Mucosa of gallbladder (tissue), 1 donor: ENCODE results near the gene CACNA1I. TPM values are rescaled to one million over a fixed set of nuclear protein-coding genes. Genes with fewer than 3 reads are reported as not detected.

Source experiments
- DNase-seq: peaks from one replicate; pipeline ENCODE4 v3.0.0-alpha.2; 2020; ENCODE audit warnings: low spot score
- total RNA-seq: library from RNA; stranded (reverse); gene quantifications from one replicate; pipeline ENCODE4 v1.2.1, GENCODE V29; 2021
- donor health status: DM: no; HTN: no; CAD: no.

Gene CACNA1I
- total RNA-seq, 1 donor from 2014 or later = 0.43 TPM

- no peak for DNase-seq
Measured at GRCh38 chr22:39568278-39568981, 2.1 kb upstream of the CACNA1I start.

DNA sequence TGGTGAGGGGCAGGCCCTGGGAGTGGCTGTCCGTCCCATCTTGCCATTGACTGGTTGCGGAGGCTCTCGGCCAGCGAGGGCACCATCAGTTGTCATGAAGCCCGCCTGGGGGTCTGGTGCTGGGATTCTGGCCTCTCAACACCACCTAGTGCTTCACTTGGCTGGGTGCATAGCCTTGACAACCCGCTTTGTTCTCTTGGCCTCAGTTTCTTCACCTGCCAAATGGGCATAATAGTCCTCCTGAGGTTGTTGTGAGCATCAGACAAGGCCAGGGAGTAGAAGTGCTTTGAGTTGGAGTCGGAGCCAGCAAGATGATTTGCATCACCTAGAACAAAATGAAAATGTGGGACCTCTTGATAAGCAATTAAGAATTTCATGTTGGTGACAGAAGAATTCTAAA lies 1.5 kb upstream of the CACNA1I start:
- no peak for DNase-seq

DNA sequence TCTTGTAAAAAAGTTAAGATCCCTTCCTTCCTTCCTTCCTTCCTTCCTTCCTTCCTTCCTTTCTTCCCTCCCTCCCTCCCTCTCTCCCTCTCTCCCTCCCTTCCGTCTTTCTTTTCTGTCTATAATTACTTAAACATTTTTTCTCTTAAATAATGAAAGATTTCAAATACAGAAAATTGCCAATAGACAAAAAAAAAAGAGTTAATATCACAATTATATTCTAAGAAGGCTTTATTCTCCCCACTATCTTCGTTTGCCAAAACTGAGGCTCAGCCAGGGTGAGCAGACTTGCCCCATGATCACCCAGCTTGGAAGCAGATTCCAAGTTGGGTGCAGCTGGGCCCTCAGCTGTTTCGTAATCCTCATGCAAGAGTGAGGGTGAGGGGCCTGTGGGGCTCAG lies 327 bp upstream of the CACNA1I start:
- no peak for DNase-seq

GRCh38 chr22:39571538-39571937 lies 985 bp downstream of the CACNA1I start:
- no peak for DNase-seq

DNA sequence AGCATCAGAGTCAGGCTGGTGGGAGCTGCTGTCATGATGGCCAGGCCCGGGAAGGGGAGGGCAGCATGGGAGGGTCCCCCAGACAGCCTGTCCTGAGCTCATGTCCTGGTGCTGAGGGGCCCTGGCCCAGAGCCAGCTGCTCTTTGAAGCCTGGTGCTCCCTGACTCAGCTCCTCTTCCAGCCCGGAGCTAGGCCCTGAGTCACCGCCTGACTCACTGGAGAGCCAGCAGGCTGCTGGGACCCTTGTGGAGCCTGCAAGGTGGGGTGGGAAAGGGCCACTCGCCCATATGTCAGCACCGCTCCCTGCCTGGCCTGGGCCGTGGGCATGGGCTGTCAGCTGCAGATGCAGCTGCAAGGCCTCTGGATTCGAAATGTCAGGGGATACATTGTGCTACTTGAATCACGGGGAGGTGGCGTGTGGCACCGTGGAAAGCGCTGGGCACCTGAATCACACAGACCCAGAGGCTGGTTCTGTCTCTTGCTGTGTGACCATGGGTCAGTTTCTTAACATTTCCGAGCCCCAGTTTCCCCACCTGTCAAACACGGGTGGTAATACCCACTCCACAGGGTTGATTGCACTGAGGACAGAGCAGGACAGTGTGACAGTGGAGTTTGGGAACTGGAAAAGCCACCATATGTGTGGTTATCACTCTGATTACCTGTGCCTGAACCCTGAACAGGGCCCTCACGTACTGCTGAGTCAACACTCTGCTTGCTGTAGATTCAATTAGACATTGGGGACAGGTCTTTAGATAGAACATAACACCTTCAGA lies 4.4 kb downstream of the CACNA1I start:
- no peak for DNase-seq

DNA sequence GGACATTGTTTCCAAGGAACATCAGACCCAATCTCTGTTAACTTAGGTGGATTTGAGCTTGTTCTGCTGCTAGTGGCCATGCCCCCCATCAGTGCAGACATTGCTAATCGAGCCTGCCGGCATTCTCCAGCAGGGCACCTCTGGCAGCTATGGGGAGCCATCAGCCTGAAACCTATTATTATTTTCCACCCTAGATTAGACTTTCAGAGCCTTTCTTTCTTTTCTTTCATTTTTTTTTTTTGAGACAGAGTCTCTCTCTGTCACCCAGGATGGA lies 4.9 kb downstream of the CACNA1I start:
- no peak for DNase-seq

- DNase-seq = no peak
Measured at GRCh38 chr22:39576027-39576426, 5.5 kb downstream of the CACNA1I start.

DNA sequence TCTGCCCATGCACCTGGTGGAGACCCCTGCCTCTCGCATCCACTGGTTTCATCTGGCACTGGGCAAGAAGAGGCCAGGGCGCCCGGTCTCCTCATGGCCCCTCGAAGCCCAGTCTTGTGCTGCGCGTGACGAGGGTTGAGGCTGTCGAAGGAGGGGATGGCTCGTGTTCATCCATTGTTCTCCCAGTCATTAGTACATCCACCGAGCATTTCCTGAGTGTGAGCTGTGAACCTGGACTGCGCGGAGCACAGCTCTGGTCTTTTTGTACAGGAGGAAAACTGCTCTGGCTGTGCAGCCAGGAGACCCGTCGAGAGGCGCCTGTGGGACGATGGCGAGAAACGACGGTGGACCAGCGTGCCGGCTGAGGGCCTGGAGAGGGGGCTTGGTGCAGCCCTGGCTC lies 6.8 kb downstream of the CACNA1I start:
- DNase-seq = no peak

DNA sequence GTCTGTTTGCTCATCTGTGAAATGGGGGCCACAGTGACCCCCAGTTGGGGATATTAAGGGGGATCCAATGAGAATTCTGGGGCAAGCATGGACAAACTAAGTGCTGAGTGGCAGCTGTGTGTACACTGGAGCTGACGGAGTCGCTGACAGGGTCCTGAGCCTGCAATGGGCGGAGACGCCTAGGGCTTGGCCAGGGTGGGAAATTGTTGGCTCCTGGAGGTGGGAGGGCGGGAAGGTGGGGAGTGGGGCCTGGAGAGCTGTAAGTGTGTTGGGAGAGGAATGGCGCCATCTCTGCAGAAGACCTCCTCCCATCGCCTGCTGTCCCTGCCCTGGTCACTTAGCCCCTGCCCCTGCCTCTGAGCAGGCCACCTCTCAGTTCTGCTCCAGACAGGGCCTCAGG lies 7.3 kb downstream of the CACNA1I start:
- DNase-seq = no peak

DNA sequence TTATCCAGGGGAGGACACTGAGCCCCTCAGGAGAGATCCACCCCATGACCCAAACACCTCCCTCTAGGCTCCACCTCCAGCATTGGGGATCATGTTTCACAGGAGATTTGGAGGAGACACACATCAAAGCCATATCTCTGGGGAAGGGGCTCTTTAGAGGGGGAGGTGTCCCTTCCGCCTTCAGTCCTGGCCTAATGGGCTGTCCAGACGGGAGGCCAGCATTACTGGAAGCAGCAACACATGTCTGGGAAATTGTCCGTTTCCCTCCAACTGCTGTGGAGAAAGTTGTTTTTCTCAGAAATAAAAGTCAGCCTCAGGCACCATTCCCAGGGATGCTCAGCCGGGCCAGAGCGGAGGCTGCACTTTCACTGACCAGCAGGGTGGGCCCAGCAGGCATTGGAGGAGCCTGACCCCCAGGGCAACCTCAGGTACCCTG lies 9.5 kb downstream of the CACNA1I start:
- DNase-seq = no peak

- no peak for DNase-seq
Measured at GRCh38 chr22:39580795-39581194, 10.2 kb downstream of the CACNA1I start.

GRCh38 chr22:39581303-39581702 lies 10.8 kb downstream of the CACNA1I start:
- no peak for DNase-seq

DNA sequence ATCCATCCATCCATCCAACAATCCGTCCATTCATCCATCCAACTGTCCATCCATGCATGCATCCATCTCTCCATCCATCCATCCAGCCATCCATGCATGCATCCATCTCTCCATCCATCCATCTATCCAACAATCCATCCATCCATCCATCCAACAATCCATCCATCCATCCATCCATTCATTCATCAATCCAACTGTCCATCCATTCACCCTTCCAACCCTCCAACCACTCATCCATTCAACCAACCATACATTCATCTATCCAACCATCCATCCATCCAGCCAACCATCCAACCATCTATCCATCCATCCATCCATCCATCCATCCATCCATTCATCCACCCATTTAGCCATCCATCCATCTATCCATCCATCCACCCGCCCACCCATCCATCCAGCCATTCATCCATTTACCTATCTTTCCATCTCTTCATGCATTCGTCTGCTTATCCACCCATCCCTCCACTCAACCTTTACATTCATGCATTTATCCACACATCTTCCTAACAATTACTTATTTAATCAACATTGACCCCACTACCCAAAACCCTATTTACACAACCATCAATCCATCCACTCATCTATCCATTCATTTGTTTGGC lies 12.6 kb downstream of the CACNA1I start:
- no peak for DNase-seq

DNA sequence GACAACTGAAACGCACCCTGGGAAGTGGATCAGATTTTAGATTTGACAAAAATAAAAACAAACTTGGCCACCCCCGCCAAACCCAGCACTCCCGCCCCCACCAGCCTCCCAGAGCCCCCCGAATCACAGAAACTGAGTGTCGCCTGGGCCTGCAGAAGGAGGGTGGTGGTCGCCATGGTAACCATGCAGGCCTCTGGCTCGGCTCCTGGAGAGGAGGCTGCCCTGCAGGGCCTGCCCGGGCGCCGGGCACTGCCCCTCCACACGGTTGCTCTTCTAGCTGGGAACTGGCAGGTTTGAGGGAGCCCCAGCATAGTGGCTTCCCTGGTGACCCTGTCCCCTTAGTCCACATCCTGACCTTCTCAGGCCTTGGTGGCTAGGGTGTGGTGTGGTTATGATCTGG lies 19.3 kb downstream of the CACNA1I start:
- DNase-seq = no peak

DNA sequence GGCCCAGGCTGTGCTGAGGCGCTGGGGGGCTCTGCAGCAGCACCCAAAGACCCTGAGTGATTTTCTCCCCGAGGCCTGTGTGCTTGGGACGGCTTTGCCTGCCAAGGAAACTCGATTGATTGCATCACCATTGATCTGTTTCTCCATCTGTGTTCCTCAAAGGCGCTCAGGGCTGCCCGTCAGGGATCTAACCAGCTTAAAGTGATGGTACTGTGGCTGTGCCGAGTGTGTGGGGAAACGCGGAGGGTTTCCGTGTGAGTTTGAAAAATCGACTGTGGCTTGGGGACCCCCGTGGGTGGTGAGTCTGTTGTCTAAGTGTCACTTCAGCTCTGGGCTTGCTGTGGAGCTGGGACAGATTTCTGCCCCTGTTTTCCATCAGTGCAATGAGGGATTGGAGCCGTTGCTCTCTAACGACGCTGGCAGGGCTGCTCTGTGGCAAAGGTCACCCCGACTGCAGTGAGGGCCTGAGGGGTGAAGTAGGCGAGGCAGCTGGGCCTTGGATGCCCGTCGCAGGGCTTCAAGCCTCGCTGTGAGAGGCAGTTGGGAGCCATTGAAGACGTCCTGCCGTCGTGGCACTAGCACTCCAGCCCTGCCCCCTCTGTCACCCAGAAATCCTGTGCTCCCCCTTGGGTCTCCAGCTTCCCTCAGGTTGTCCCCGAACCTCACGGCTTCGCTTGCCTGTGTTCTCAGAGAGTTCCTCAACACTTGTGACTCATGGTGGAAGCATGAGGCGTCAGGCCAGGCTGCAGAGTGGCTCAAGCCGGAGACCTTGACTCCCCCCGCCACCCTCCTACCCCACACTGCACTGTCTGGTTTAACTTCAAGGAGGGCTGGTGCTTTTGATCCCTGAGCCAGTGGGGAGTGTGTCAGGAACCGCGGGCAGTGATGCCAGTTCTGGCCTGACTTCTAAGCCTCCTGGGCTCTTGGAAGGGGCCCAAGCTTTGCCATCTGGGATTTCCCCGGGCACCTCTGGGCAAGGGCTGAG lies 21.8 kb downstream of the CACNA1I start:
- peak; percentile 42 for DNase-seq

- DNase-seq = no peak
Measured at GRCh38 chr22:39593066-39593930, 22.7 kb downstream of the CACNA1I start.

DNA sequence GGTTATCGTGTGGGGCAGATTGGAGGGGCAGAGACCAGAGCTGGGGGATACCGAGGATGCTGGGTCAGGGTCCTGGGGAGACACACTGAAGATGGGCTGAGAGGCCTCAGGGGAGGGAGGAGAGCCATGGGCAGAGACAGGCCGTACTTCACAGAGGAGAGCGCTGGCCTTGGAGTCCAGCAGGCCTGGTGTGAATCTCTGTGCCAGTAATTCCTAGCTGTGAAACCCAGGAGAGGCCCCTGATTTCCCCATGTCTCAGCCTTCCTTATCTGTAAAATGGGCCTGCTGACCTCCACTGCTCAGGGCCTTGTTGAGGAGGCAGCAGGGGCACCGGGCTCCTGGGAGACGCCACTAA lies 23.4 kb downstream of the CACNA1I start:
- DNase-seq = no peak

DNA sequence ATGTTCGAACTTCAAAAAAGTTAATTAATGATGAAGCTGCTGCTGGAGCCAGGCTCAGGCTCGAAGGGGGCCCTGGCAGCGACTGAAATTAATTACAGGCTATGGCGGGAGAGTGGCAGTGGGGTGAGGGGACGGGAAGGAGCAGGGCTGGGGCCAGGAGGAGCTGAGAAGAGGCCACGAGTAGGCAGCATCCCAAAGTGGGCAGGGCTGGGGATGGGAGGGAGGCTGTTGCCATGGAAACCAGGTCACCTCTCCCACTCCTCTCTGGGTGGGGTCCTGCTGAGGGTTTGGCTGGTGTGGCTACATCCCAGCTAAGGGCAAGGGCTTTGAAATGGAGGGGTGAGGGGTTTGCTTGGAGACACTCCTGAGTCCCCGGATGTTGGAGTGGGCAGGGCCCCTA lies 23.9 kb downstream of the CACNA1I start:
- DNase-seq = no peak

GRCh38 chr22:39595622-39596172 lies 25.1 kb downstream of the CACNA1I start:
- no peak for DNase-seq

DNA sequence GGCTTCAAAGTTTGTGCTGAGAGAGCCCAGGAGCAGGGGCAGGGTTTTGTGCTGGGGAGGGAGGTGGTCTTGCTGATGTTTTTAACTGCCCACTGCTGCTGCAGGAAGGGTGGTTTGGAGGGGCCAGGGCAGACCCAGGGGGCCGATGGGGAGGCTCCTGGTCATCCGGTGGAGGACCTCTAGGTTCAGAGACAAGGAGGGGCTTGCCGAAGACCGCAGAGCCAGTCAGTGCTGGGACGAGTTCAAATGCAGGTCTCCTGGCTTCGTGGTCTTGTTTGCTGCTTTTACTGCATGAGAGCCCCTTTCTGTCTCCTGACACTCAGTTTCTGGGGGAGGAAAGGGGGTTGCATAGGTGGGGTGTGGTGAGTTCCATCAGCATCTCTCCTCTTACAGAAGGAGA lies 26.0 kb downstream of the CACNA1I start:
- no peak for DNase-seq
